B cell (primary cell): ENCODE measurements around the gene AGBL4.

Source experiments
- CTCF ChIP-seq: fragments of 200-600 bp; IDR thresholded peaks from one replicate; pipeline ENCODE4 v1.8.0; 2022; ENCODE audit warnings: antibody characterized with exemption, mild to moderate bottlenecking
- EZH2 ChIP-seq: IDR thresholded peaks from 2 replicates; pipeline ENCODE4 v1.6.1; 2012; ENCODE audit warnings: borderline replicate concordance, low read depth, mild to moderate bottlenecking, moderate library complexity, low read length; ENCODE audit not compliant: insufficient read depth, poor library complexity, severe bottlenecking

- TF ChIP-seq CTCF (no peak), EZH2 (no peak)
Measured at GRCh38 chr1:48776393-48777218, 1247.1 kb downstream of the AGBL4 start, which contains the start of gene BEND5.
